Measurements from ENCODE around the gene MYH9. TPM values are rescaled to one million over a fixed set of nuclear protein-coding genes. Genes with fewer than 3 reads are reported as not detected.

The MYH9 gene
- total RNA-seq, 1 experiment from 2014 or later, result 788 TPM

GRCh38 chr22:36243986-36244385, 143.8 kb downstream of the MYH9 start:
- no peak overlapping the region for H3K4me3 ChIP-seq (ENCODE audit: low read depth in 2 of 2, low read length in 2 of 2)
- no peak for ATAC-seq
- H3K36me3 ChIP-seq (ENCODE audit: control insufficient read depth, insufficient read depth, low read length), result no peaks in the 10 kb centered on the region
- no peak overlapping the region for H3K27ac ChIP-seq (ENCODE audit: low read length)
- no TSS peak for BruUV-seq (replicated peaks)
- no peaks in the 10 kb centered on the region for H3K27me3 ChIP-seq (ENCODE audit: control insufficient read depth, insufficient read depth, low read length)
- ChIA-PET CTCF (no interaction called here), POLR2A (no interaction called here)
- H3K4me1 ChIP-seq (ENCODE audit: control insufficient read depth, insufficient read depth, low read length), result 0 out of 2 replicates have a peak, but pooled peaks cover 3% of the 10 kb centered on the region
- in situ Hi-C loops (cut with HindIII; ENCODE audit: low pct_unique_long_range_greater_than_20kb, low sequenced_read_pairs), result no loop called here
- intact Hi-C loops (cut with micrococcal nuclease; ENCODE audit: unreplicated experiment), result no loop called here
- H3K9me3 ChIP-seq (ENCODE audit: control insufficient read depth, insufficient read depth, low read depth, low read length), result no peaks in the 10 kb centered on the region
- TF ChIP-seq TCF7L2 (IDR thresholded peaks at IDR 0.05; ENCODE audit: low read depth, low read length) (no peak), CTCF (IDR thresholded peaks at IDR 0.05) (no peak), SIN3A (IDR thresholded peaks at IDR 0.05; ENCODE audit: borderline replicate concordance, insufficient read depth, low read depth, low read length) (no peak), REST (IDR thresholded peaks at IDR 0.05; ENCODE audit: insufficient read depth in 1 of 2, low read depth in 2 of 2, low read length in 1 of 2) (no peak), POLR2AphosphoS5 (IDR thresholded peaks at IDR 0.05; ENCODE audit: low read depth, low read length) (no peak)
- DNase-seq (ENCODE audit: low read depth, low spot score), result no peak

GRCh38 chr22:36239401-36240171, 148.2 kb downstream of the MYH9 start, which contains the start of gene APOL2:
APOL2 (minus strand) TSS chr22:36239527; CDS start chr22:36233162, 6,365 bp downstream.
- in situ Hi-C loops (cut with HindIII; ENCODE audit: low pct_unique_long_range_greater_than_20kb, low sequenced_read_pairs), result no loop called here
- POLR2A ChIA-PET, result interaction anchor here (0.5 kb wide), 1 partner anchor 16 kb away, joined by 3 read pairs; no protein-coding TSS in a partner anchor
- CTCF ChIA-PET, result interaction anchor here (0.6 to 1.0 kb wide), 4 partner anchors 39 to 81 kb away, joined by 3 read pairs; no protein-coding TSS in a partner anchor

More at GRCh38 chr22:36239401-36240171, 148.2 kb downstream of the MYH9 start, which contains the start of gene APOL2:
- Histone ChIP-seq H3K36me3 (ENCODE audit: control insufficient read depth, insufficient read depth, low read length) (no peaks in the 10 kb centered on the region), H3K4me3 (ENCODE audit: low read depth in 2 of 2, low read length in 2 of 2) (peak within 1 kb of the TSS; percentile 71 to 95), H3K4me1 (ENCODE audit: control insufficient read depth, insufficient read depth, low read length) (peaks cover 10% of the 10 kb centered on the region; the same call in 1 of the 2 replicates), H3K27ac (ENCODE audit: low read length) (peak within 1 kb of the TSS; percentile 91), H3K27me3 (ENCODE audit: control insufficient read depth, insufficient read depth, low read length) (no peaks in the 10 kb centered on the region), H3K9me3 (ENCODE audit: control insufficient read depth, insufficient read depth, low read depth, low read length) (no peaks in the 10 kb centered on the region)
- ATAC-seq (peak; percentile 99), DNase-seq (ENCODE audit: low read depth, low spot score) (peak; percentile 75)
- TF ChIP-seq SIN3A (IDR thresholded peaks at IDR 0.05; ENCODE audit: borderline replicate concordance, insufficient read depth, low read depth, low read length), result peak; percentile 84; the same call in 1 of the 2 replicates
- TF ChIP-seq CTCF (IDR thresholded peaks at IDR 0.05), result peak; percentile 74
- TF ChIP-seq TCF7L2 (IDR thresholded peaks at IDR 0.05; ENCODE audit: low read depth, low read length), result no peak
- TF ChIP-seq REST (IDR thresholded peaks at IDR 0.05; ENCODE audit: insufficient read depth in 1 of 2, low read depth in 2 of 2, low read length in 1 of 2), result no peak
- TF ChIP-seq POLR2AphosphoS5 (IDR thresholded peaks at IDR 0.05; ENCODE audit: low read depth, low read length), result peak; percentile 72
- intact Hi-C loops (cut with micrococcal nuclease; ENCODE audit: unreplicated experiment), result no loop called here
- no TSS peak for BruUV-seq (replicated peaks)

Data from Panc1 (cell line).